HG03571 (cell line): ENCODE results near the gene SLC22A2.
"Not testable (repeated sequence)": the region's sequence is repeated elsewhere in the genome, so short reads cannot be mapped to it uniquely, and the experiment has no call there.

Source experiments
- ATAC-seq: cut with Tn5 transposase; IDR thresholded peaks from one replicate; pipeline ENCODE4 v1.9.1; 2021; ENCODE audit not compliant: unreplicated experiment

SLC22A2 gene

DNA sequence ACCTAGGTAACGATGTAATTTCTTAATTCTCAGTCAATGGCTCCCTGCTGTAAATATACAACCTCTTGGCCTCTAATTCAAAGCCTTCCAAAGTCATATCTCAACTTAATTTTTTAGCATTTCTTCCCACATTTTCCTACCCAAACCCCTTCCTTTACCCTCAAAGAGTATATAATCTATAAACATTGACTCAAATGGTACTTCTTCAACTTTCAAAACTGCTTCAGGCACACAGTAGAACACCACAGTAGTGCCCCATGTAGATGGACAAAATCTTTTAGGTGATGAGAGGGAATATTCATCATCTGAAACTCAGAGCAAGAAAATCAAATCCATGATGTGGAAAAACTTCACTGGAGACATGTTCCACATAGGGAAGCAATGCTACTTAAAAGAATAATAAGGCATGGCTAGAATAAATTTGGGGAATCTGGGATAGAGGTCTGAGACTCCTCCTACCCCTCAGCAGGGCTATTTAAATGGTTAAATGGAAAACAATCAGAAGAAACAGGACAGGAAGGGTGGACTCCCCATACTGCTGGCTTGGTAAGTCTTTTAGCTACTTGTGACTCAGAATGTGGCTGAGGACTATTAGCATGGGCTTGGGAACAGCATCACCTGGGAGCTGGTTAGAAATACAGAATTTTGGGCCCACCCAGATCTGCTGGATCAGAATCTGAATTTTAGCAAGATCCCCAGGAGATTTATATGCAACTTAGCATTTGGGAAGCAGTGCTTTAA is 6.4 kb downstream of the SLC22A2 start:
- ATAC-seq: no peak

DNA sequence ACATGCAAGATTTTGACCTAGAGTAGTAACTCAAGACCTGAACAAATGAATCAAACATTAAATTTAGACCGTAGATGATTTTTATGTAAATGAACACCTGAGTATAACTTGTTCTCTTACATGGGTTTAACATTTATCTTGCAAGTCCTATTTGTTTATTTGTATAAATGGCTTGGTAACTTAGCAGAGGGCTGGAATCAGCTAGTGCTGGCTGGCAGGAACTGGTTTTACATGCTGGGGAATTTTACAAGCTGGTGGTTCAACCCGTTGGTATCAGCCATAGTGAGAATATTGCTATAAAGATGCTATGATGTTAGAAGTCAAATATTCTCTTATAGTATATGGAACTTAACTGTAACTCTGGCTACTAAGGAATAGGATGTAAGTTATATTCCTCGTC is 8.9 kb downstream of the SLC22A2 start:
- no peak for ATAC-seq

GRCh38 chr6:160248538-160248937 is 10.1 kb downstream of the SLC22A2 start:
- ATAC-seq: no peak

DNA sequence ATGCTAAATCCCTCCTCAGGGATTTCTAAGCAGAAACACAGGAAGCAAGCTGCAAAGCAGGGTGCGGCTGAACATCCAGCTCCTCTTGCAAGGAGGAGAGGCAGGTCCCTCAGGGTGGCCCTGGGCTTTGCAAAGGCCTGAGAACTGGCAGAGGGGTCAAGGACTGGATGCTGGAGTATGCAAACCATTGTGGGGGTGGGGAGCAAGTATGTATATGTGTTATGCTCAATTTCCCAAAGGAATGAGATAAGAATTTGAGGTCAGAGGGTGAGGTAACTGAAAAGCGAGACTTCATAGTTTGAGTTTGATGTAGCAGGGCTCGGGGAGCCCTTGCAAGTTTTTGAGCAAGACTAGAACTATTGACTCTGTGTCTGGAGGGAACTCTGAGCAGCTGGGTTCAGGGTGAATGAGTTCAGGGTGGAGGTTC is 11.2 kb downstream of the SLC22A2 start:
- ATAC-seq: no peak

DNA sequence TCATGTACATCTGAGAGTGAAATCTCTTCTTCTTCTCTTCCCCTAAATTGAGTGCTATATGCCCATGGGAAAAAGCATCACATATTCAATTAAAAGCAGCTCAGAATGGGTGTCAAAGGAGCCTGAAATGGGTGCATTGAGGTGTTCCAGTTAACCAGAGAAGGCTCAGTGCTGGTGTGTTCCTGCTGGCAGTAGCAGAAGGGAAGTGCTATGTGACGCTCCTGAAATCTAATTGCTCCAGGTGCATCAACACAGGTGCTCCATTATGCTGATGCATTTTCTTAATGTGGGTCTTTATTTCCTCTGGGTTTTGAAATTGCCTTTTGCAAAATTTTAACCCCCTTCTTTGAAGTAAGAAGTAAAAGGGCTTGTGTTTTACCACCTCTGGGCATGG is 17.9 kb downstream of the SLC22A2 start:
- ATAC-seq: no peak

DNA sequence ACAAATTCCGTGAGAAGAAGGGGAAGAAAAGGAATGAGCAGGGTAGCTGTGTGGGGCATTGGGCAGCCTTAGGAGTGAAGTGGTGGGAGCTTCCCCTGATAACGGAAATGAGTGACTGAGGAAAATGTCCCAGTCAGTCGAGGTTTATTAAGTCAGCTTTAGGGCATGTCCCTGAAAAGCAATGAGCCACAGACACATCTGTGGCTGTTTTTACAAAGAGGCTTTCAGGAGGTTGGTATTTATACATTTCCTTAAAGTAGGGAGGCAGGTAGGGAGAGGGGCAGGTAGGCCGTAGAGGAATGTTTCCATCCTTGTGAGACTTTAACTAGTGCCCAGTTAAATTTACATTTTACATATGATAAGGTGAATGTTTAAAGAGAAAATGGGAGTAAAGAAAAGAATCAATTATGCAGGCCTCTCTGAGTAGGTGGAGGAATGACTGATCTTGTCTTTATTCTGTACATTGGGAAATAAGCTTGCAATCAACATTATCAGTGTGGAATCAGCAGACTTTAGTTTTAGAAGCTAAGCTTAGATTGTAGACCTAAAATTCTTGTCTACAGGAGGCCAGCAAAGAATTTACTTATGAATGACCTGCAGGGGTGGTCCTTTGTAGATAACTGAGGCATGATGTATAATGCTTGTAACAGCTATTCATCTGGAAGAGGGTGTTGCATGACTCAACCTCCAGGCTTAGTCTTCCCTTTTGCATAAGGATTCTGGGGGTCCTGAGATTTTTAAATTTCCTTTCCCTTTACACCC is 18.5 kb downstream of the SLC22A2 start:
- no peak for ATAC-seq

DNA sequence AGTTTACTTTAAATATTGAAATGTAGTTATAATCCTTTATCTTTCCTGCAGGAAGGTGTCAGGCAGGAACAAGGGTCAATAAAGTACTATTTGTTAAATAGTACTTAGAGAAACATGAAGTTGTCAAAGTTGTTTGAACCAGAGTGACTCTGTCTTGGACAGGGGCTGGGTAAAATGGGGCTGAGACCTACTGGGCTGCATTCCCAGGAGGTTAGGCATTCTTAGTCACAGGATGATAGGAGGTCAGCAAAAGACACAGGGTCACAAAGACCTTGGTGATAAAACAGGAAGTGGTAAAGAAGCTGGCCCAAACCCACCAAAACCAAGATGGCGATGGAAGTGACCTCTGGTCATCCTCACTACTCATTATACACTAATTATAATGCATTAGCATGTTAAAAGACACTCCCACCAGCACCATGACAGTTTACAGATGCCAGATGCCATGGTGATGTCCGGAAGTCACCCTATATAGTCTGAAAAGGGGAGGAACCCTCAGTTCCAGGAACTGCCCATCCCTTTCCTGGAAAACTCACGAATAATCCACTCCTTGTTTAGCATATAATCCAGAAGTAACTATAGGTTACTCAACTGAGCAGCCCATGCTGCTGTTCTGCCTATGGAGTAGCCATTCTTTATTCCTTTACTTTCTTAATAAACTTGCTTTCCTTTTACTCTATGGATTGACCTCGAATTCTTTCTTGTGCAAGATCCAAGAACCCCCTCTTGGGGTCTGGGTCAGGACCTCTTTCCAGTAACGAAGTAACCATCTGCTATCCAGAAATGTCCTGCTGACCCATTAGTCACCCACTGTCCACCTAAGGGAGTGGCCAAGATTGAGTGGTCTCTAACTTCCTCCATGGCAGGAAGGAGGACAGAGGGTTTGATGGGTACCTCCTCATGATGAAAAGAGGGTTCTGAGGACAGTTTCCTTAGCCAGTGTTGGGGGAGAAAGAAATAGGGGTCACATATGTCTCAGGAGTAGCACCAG is 19.6 kb downstream of the SLC22A2 start:
- no peak for ATAC-seq

GRCh38 chr6:160238278-160238711 is 20.3 kb downstream of the SLC22A2 start:
- no peak for ATAC-seq

DNA sequence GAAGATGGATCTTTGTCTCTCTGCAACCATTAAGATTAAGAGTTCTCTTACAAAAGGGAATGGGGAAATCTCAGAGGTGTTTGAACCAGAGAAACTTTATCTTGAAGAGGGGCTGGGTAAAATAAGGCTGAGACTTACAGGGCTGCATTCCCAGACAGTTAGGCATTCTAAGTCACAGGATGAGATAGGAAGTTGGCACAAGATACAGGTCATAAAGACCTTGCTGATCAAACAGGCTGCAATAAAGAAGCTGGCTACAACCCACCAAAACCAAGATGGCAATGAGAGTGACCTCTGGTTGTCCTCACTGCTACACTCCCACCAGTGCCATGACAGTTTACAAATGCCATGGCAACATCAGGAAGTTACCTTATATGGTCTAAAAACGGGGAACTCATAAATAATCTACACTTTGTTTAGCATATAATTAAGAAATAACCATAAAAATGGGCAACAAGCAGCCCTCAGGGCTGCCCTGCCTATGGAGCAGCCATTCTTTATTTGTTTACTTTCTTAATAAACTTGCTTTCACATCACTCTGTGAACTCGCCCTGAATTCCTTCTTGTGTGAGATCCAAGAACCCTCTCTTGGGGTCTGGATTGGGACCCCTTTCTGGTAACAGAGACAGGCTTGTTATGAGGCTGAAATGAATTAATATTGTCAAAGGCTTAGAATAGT is 20.9 kb downstream of the SLC22A2 start:
- ATAC-seq: not testable (repeated sequence)

GRCh38 chr6:160236235-160236872 is 22.3 kb downstream of the SLC22A2 start:
- ATAC-seq: not testable (repeated sequence)

- not testable (repeated sequence) for ATAC-seq
Measured at GRCh38 chr6:160233950-160234640, 24.5 kb downstream of the SLC22A2 start.

DNA sequence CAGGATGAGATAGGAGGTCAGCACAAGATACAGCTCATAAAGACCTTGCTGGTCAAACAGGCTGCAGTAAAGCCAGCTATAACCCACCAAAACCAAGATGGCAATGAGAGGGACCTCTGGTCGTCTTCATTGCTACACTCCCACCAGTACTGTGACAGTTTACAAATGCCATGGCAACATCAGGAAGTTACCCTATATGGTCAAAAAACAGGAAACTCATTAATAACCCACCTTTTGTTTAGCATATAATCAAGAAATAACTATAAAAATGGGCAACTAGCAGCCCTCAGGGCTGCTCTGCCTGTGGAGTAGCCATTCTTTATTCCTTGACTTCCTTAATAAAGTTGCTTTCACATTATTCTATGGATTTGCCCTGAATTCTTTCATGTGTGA is 30.9 kb downstream of the SLC22A2 start:
- ATAC-seq: no peak

- ATAC-seq: no peak
Measured at GRCh38 chr6:160227038-160227768, 31.4 kb downstream of the SLC22A2 start.

- no peak for ATAC-seq
Measured at GRCh38 chr6:160226118-160226591, 32.5 kb downstream of the SLC22A2 start.

DNA sequence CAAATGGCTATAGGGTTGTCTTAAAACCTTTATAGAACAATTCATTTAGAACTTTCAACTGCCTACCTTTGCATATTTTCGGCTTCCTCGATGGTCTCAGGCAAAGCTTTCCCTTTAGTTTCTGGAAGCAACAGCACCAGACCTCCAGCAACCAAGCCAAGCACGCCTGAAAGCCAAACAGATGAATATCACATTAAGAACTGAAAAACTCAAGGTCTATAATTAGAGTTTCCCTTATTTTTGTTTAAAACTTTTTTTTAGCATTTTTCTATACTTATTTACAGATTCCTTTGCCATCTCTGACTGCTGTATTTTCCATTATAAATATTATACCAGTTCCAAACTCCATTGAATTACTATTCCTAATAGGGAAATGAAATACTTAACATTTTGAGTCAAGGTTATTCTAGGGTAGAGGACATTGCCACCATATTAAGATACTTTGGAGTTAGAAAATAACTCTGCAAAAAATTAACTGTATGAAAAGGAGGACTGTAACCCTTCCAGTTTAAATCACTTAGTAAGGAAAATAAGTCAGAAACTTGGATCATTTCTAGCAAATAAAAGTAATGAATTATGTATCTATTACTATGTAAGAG is 33.9 kb downstream of the SLC22A2 start:
- ATAC-seq: no peak

- ATAC-seq: no peak
Measured at GRCh38 chr6:160222491-160222890, 36.1 kb downstream of the SLC22A2 start.

DNA sequence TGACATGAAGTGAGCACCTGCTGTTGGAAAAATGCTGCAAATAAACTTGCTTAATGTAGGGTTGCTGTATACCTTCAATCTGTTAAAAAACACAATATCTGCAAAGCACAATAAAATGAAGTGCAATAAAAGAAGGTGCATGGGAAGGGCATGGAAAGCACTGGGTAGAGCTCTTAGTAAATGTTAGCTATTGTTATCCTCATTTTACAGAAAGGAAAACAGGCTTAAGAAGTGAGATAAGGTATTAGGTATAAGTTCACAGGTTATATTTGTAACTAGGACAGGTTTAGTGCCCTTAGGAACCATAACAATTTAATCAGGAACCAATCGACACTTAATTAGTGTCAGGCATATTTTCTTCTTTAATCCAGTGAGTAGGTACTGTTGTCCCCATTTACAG is 36.7 kb downstream of the SLC22A2 start:
- ATAC-seq: no peak

DNA sequence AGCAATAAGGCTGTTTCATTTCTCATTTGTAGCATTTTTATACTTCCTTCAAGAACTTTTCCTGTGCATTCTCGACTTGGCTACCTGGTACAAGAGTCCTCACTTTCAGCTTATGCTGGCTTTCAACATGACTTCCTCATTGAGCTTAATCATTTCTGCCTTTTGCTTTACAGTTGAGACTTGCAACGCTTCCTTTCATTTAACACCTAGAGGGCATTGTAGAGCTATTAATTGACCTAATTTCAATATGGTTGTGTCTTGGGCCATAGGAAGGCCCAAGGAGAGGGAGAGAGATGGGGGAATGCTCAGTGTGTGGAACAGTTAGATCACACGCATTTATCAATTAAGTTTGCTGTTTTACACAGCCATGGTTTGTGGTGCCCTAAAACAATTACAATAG is 37.2 kb downstream of the SLC22A2 start:
- no peak for ATAC-seq
